Measurements from ENCODE around the gene MTF1.

DNA sequence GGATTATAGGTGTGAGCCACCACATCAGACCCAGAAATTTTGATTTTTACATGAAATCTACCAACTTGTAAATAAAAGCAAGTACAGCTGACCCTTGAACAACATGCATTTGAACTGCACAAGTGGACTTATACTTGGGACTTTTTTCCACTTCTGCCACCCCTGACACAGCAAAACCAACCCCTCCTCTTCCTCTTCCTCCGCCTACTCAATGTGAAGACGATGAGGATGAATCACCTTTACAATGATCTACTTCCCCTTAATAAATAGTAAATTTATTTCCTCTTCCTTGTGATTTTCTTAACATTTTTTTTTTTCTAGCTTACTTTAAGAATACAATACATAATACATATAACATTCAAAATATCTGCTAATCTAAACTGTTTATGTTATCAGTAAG lies 33.9 kb downstream of the MTF1 start:
- no peak for TF ChIP-seq EP300 (IDR thresholded peaks at IDR 0.05; ENCODE audit: borderline replicate concordance)
- no peak for TF ChIP-seq CEBPB (IDR thresholded peaks at IDR 0.05)
- TF ChIP-seq RAD21 (IDR thresholded peaks at IDR 0.05; ENCODE audit: low read depth): no peak
- no peak for TF ChIP-seq NFIC (IDR thresholded peaks at IDR 0.05)
- TF ChIP-seq, protein P1, sequence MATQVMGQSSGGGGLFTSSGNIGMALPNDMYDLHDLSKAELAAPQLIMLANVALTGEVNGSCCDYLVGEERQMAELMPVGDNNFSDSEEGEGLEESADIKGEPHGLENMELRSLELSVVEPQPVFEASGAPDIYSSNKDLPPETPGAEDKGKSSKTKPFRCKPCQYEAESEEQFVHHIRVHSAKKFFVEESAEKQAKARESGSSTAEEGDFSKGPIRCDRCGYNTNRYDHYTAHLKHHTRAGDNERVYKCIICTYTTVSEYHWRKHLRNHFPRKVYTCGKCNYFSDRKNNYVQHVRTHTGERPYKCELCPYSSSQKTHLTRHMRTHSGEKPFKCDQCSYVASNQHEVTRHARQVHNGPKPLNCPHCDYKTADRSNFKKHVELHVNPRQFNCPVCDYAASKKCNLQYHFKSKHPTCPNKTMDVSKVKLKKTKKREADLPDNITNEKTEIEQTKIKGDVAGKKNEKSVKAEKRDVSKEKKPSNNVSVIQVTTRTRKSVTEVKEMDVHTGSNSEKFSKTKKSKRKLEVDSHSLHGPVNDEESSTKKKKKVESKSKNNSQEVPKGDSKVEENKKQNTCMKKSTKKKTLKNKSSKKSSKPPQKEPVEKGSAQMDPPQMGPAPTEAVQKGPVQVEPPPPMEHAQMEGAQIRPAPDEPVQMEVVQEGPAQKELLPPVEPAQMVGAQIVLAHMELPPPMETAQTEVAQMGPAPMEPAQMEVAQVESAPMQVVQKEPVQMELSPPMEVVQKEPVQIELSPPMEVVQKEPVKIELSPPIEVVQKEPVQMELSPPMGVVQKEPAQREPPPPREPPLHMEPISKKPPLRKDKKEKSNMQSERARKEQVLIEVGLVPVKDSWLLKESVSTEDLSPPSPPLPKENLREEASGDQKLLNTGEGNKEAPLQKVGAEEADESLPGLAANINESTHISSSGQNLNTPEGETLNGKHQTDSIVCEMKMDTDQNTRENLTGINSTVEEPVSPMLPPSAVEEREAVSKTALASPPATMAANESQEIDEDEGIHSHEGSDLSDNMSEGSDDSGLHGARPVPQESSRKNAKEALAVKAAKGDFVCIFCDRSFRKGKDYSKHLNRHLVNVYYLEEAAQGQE (IDR thresholded peaks at IDR 0.05; ENCODE audit: low read depth): no peak
- TF ChIP-seq CREB1 (IDR thresholded peaks at IDR 0.05; ENCODE audit: low read depth): no peak
- no peak for TF ChIP-seq TAF1 (IDR thresholded peaks at IDR 0.05; ENCODE audit: low read depth)
- no peak for TF ChIP-seq YY1 (IDR thresholded peaks at IDR 0.05; ENCODE audit: low read depth)
- TF ChIP-seq ZBTB7A (IDR thresholded peaks at IDR 0.05; ENCODE audit: low read depth): no peak
- TF ChIP-seq MAX (IDR thresholded peaks at IDR 0.05): no peak
- no peak for TF ChIP-seq TEAD4 (IDR thresholded peaks at IDR 0.05)
- no peak for TF ChIP-seq USF1 (IDR thresholded peaks at IDR 0.05)
